ENCODE results near the gene ANO6.

DNA sequence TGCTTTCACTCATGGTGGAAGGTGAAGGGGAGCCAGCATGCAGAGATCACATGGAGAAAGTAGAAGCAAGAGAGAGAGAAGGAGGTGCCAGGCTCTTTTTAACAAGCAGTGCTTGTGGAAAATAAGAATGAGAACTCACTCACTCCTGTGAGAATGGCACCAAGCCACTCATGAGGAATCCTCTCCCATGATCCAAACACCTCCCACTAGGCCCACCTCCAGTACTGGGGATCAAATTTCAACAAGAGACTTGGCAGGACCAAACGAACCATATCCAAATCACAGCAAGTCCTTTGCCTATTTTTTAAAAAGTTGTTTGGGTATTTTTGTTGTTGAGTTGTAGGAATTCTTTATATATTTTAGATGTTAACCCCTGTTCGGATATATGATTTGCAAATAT is 267.7 kb downstream of the ANO6 start:
- TF ChIP-seq CTCF (IDR thresholded peaks at IDR 0.05): no peak
- TF ChIP-seq EZH2 (IDR thresholded peaks at IDR 0.05): no peak
- no peak for TF ChIP-seq EZH2phosphoT487 (IDR thresholded peaks at IDR 0.05)

Data from neural progenitor cell (in vitro differentiated cells).